PC-9 (cell line): ENCODE results near the gene POLR3C.

Source experiments
- EZH2 ChIP-seq: fragments of 200-600 bp; sonication (generic); IDR thresholded peaks from 2 replicates; pipeline ENCODE4 v1.8.0; 2017; ENCODE audit warnings: antibody characterized with exemption, low read depth
- TF ChIP-seq, protein P1 (sequence below): fragments of 200-600 bp; sonication (generic); conservative IDR thresholded peaks from 2 replicates; pipeline ENCODE4 v1.6.1; 2017; ENCODE audit warnings: mixed run types, antibody characterized with exemption, mild to moderate bottlenecking, moderate library complexity

DNA sequence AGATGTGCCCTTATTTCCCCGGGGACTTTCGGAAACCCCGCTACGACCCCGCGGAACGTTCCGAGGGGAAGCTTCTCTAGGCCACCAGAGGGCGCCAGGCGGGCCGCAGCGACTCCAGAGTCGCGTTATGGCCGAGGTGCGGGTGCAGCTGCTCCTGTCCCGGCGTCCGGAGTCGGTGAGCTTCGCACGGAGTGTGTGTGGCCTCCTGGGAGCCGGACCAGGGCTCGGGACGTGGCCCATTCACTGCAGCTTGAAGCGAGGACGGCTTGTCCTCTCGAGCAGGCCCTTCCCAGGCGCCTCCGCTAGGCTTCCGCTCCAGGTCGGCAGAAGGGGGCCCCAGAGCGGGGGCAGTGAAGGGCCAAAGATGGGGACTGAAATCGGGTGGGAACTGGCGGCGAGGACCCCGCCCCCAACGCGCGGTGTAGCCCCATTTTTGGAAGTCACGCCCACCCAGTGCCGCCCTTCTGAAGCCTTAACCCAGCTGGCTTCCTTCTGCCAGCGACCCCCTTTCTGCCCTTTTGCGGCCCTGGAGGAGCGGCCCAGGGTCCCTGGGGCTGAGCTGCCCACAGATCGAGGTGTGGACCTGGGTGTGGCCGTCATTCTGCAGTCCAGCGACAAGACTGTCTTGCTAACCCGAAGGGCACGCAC is 21.6 kb downstream of the POLR3C start, which contains the start of gene NUDT17:
- TF ChIP-seq, protein P1, sequence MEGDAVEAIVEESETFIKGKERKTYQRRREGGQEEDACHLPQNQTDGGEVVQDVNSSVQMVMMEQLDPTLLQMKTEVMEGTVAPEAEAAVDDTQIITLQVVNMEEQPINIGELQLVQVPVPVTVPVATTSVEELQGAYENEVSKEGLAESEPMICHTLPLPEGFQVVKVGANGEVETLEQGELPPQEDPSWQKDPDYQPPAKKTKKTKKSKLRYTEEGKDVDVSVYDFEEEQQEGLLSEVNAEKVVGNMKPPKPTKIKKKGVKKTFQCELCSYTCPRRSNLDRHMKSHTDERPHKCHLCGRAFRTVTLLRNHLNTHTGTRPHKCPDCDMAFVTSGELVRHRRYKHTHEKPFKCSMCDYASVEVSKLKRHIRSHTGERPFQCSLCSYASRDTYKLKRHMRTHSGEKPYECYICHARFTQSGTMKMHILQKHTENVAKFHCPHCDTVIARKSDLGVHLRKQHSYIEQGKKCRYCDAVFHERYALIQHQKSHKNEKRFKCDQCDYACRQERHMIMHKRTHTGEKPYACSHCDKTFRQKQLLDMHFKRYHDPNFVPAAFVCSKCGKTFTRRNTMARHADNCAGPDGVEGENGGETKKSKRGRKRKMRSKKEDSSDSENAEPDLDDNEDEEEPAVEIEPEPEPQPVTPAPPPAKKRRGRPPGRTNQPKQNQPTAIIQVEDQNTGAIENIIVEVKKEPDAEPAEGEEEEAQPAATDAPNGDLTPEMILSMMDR = peak; percentile 92
- no peak for TF ChIP-seq EZH2
